Kidney (tissue), 14 donors: Measurements from ENCODE around the gene DNAJA4. TPM values are rescaled to one million over a fixed set of nuclear protein-coding genes. Genes with fewer than 3 reads are reported as not detected.

ENCODE experiments used
- DNase-seq, 5 donors: peaks; one replicate each; pipeline ENCODE4 v3.0.0-alpha.2; 2013 to 2020
- FAIRE-seq: peaks from 2 replicates; lab custom pipeline; 2012; peaks lifted over from hg19 to GRCh38; lab: Jason Lieb, UNC
- H3K27ac ChIP-seq, 2 donors: one replicate each; pipeline ENCODE4 v1.7.0; 2013; ENCODE audit warnings: low read depth in 2 of 2, low read length in 2 of 2, inconsistent platforms in 1 of 2
- H3K27me3 ChIP-seq: one replicate; pipeline ENCODE4 v1.7.1; 2013; ENCODE audit warnings: low read length, inconsistent platforms; ENCODE audit not compliant: control insufficient read depth, insufficient read depth
- H3K36me3 ChIP-seq, 3 donors: one replicate each; pipeline versions ENCODE4 v1.7.0 to v1.7.1; 2013; ENCODE audit warnings: low read length in 3 of 3, control low read depth in 1 of 3, inconsistent platforms in 1 of 3; ENCODE audit not compliant: insufficient read depth in 3 of 3, control insufficient read depth in 2 of 3
- H3K4me1 ChIP-seq, 3 donors: one replicate each; pipeline versions ENCODE4 v1.7.0 to v1.7.1; 2013; ENCODE audit warnings: low read length in 3 of 3, inconsistent platforms in 1 of 3, low read depth in 1 of 3; ENCODE audit not compliant: control insufficient read depth in 2 of 3, insufficient read depth in 2 of 3
- H3K4me3 ChIP-seq, 3 donors: one replicate each; pipeline versions ENCODE4 v1.7.0 to v1.8.1; 2013; ENCODE audit warnings: low read length in 3 of 3, control low read depth in 1 of 3, inconsistent platforms in 1 of 3
- H3K9ac ChIP-seq, 3 donors: one replicate each; pipeline versions ENCODE4 v1.7.0 to v1.7.1; 2013; ENCODE audit warnings: low read length in 3 of 3, control low read depth in 1 of 3, inconsistent platforms in 1 of 3
- H3K9me3 ChIP-seq, 3 donors: one replicate each; pipeline versions ENCODE4 v1.7.0 to v1.7.1; 2013; ENCODE audit warnings: low read length in 3 of 3, control low read depth in 1 of 3, inconsistent platforms in 1 of 3; ENCODE audit not compliant: control insufficient read depth in 2 of 3, insufficient read depth in 1 of 3
- CTCF ChIP-seq: IDR thresholded peaks from 3 replicates; pipeline ENCODE4 v1.5.1; 2012; ENCODE audit warnings: mild to moderate bottlenecking, moderate library complexity, borderline replicate concordance; ENCODE audit not compliant: insufficient read depth; ENCODE audit errors: extremely low read depth
- intact Hi-C: fragments of 100-400 bp; cut with DNase I; formaldehyde crosslinking; loops from one replicate; pipeline ENCODE4 v1.11.1; 2022
- polyA plus RNA-seq: library from polyadenylated mRNA; stranded (reverse); fragments of 350-450 nt; fragmentation: Illumina TruSeq; extraction: RNeasy Lipid Tissue Mini Kit (QIAGEN cat#74804); gene quantifications from one replicate; pipeline ENCODE4 v1.2.3, GENCODE V29; 2014; ENCODE audit warnings: low read depth, low replicate concordance; ENCODE audit not compliant: insufficient read depth
- total RNA-seq: library from RNA; stranded (reverse); fragmentation: NEBNext Ultra II Directional; extraction: Animal tissue kit (Norgen Biotek cat#: 25700); gene quantifications from one replicate; pipeline ENCODE4 v1.2.1, GENCODE V29; 2021
- donor health status: control.
- donor health status: control.
- donor health status: control.
- donor health status: control.
- donor health status: control.
- donor health status: DM: yes; HTN: yes; CAD: no.
- donor health status: Normal renal cell carcinoma (clear cell type).

DNAJA4 gene
- total and polyA plus RNA-seq, 2 donors from 2014 or later: 19.9 to 31.1 TPM

- Histone ChIP-seq H3K27ac (no peak overlapping the region), H3K27me3 (no peaks in the 10 kb centered on the region), H3K36me3 (no peaks in the 10 kb centered on the region), H3K9ac (no peak overlapping the region), H3K4me1 (no peaks in the 10 kb centered on the region), H3K4me3 (no peak overlapping the region), H3K9me3 (no peaks in the 10 kb centered on the region)
- FAIRE-seq (no peak), DNase-seq (no peak)
- intact Hi-C loops: loop anchor here (10.0 kb wide), 1 partner anchor 108 kb away; no protein-coding TSS in a partner anchor
- TF ChIP-seq CTCF: no peak
Measured at GRCh38 chr15:78232951-78233350, 31.4 kb upstream of the DNAJA4 start.

- intact Hi-C loops: loop anchor here (10.0 kb wide), 1 partner anchor 109 kb away; no protein-coding TSS in a partner anchor
- no peaks in the 10 kb centered on the region for H3K4me1 ChIP-seq
- no peak overlapping the region for H3K4me3 ChIP-seq
- H3K27me3 ChIP-seq: no peaks in the 10 kb centered on the region
- no peak for FAIRE-seq
- no peak for DNase-seq
- no peak overlapping the region for H3K9ac ChIP-seq
- H3K36me3 ChIP-seq: no peaks in the 10 kb centered on the region
- H3K9me3 ChIP-seq: no peaks in the 10 kb centered on the region
- TF ChIP-seq CTCF: no peak
- H3K27ac ChIP-seq: no peak overlapping the region
Measured at GRCh38 chr15:78233496-78233895, 30.9 kb upstream of the DNAJA4 start.

- DNase-seq: no peak
- Histone ChIP-seq H3K4me1 (no peaks in the 10 kb centered on the region), H3K27ac (no peak within 1 kb of the TSS), H3K36me3 (no peaks in the 10 kb centered on the region), H3K4me3 (no peak within 1 kb of the TSS), H3K9ac (no peak within 1 kb of the TSS), H3K9me3 (no peaks in the 10 kb centered on the region), H3K27me3 (no peaks in the 10 kb centered on the region)
- intact Hi-C loops: loop anchor here (10.0 kb wide), 1 partner anchor 110 kb away; no protein-coding TSS in a partner anchor
- TF ChIP-seq CTCF: no peak
- no peak for FAIRE-seq
Measured at GRCh38 chr15:78234515-78235040, 29.8 kb upstream of the DNAJA4 start, which contains the start of gene ACSBG1. Gene ACSBG1 (minus strand): TSS chr15:78234565. CDS start chr15:78234501, 64 bp downstream.
